ENCODE measurements around the gene KDF1.
"Not testable (repeated sequence)": the region's sequence is repeated elsewhere in the genome, so short reads cannot be mapped to it uniquely, and the experiment has no call there.

The KDF1 gene

DNA sequence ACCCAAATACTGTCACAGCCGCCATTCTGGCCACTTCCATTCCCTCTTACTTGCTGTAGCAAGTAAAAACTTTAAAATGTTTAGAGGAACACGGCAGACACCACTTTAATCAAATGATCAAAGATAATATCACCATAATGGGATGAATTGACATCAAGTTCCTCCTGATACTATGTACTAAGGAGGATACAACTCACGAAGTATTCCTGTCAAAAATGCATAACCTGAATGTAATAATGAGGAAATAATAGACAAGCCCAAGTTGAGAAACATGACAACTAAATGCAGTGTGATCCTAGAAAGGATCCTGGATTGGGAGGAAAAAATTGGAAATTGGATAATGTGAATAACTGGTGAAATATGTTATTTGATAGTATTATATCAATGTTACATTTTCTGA is 3.9 kb downstream of the KDF1 start:
- DNase-seq (ENCODE audit: low read depth): no peak

DNA sequence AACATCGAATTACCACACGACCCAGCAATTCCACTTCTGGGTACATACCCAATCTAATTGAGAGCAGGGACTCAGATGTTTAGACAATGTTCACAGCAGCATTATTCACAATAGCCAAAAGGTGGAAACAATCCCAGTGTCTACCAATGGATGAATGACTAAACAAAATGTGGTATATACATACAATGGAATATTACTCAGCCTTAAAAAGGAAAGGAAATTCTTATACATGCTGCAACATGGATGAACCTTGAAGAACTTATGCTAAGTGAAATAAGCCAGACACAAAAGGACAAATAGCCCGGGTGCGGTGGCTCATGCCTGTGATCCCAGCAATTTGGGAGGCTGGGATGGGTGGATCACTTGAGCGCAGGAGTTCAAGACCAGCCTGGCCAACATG is 6.9 kb downstream of the KDF1 start:
- DNase-seq (ENCODE audit: low read depth): no peak

GRCh38 chr1:26951821-26952497 is 8.3 kb downstream of the KDF1 start:
- DNase-seq (ENCODE audit: low read depth): no peak

DNA sequence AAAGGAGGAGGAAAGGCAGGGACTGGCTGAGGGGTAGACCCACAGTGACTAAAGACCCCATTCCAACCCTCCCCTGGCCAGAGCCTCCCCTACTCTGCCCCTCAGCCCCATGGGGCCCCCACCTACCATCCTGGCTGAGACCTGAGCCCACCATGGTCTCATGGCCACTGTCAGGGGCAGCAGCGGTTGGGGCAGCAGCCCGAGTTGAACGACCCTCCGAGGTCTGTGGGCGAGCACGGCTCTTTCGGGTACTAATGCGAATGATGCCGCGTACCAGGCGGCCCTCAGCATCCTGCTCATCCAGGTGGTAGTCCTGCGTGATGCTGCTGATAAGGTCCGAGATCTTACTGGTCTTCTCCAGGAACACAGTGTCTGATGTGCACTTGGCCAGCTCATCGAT is 9.1 kb downstream of the KDF1 start:
- DNase-seq (ENCODE audit: low read depth): no peak

GRCh38 chr1:26950602-26951001 is 9.7 kb downstream of the KDF1 start:
- DNase-seq (ENCODE audit: low read depth): no peak

DNA sequence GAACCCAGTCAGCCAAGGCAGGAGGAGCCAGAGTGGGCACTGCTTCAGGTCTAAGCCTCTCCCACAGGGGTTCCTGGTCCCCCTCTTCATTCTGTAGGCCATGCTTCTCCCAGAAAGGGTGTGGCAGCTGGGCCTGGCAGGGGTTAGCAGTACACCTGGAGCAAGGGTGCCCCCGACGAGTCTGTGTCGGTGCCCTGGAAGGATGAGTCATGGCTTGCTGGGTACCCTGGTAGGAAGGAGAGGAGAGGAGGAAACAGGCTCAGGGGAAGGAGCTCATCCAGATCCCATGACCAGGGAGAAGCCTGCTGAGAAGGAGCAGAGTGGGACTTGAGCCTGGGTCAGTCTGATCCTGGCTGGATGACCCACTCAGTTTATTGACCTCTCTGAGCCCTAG is 10.3 kb downstream of the KDF1 start:
- no peak for DNase-seq (ENCODE audit: low read depth)

DNA sequence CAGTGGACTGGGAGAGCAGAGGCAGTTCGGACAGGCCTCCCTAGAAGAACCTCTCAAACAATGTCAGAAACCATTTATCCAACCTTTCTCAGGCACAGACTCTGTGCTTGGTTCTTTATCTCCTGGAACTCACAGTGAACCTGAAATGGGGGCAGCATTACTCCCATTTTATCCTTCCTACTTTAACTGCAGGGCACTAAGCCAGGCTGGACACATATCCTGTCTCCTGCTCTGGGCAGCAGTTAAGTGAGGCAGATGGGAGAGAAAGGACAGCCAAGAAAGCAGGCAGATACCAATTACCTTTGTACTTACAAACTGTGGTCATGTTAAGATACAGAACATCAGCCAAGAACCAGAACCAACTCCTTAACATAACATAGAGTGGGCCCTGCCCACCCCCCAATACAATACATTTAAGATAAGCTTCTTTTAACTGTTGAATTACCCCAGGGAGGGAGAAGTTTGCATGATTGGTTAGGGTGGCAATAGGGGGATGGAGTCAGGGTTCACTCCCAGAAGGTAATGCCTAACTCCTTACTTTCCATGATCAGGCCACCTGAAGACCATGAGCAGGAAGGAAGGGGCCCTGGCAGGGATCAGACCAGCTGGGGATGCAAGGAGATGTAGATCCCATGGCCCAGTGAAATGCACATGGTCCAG is 10.9 kb downstream of the KDF1 start:
- no peak for DNase-seq (ENCODE audit: low read depth)

DNA sequence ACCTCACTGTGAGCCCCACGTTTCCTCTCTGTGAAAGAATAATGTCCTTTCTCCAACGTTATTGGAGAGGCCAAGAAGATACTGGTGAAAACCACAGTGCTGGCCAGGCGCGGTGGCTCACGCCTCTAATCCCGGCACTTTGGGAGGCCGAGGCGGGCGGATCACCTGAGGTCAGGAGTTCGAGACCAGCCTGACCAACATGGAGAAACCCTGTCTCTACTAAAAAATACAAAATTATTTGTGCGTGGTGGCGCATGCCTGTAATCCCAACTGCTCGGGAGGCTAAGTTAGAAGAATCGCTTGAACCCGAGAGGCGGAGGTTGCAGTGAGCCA is 11.6 kb downstream of the KDF1 start:
- DNase-seq (ENCODE audit: low read depth): not testable (repeated sequence)

GRCh38 chr1:26946270-26946669 is 14.0 kb downstream of the KDF1 start:
- no peak for DNase-seq (ENCODE audit: low read depth)

DNA sequence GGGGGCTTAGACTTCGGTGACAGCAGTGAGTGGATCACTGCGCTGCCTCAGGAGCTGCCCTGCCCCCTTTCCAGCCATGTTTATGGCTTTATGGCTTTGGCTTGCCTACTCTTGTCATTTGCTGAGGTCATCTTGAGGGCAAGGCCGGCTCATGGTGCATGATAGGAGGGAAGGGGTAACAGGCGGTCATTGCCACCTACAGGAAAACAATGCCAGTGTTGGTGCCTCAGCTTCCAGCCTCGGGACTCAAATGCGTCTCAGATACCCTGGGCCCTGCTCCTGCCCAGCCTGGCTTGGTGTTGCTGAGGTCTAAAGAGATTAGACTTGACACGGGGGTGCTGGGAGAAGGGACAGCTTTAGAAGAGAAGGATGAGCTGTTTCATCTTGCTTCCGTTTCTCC is 14.5 kb downstream of the KDF1 start:
- no peak for DNase-seq (ENCODE audit: low read depth)

DNA sequence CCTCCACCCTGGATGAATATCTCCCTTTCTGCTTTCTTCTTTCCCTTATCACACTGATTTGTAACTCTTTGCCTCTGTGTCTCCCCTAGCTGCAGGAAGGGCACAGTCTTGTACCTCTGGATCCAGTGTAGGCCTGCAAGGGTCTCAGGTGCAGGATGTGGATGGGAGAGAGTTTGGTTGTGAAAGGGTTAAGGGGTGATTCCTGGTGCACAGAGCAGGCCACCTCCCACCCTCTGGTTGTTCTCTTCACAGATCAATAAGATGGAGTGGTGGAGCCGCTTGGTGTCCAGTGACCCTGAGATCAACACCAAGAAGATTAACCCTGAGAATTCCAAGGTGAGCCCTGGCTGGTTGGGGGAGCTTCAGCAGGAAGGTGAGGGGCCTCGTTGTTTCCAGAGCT is 15.1 kb downstream of the KDF1 start:
- DNase-seq (ENCODE audit: low read depth): no peak

- no peak for DNase-seq (ENCODE audit: low read depth)
These were observed 17.6 kb downstream of the KDF1 start for GRCh38 chr1:26942656-26943055.

GRCh38 chr1:26941311-26941710 is 19.0 kb downstream of the KDF1 start:
- no peak for DNase-seq (ENCODE audit: low read depth)

- no peak for DNase-seq (ENCODE audit: low read depth)
These were observed 21.6 kb downstream of the KDF1 start for GRCh38 chr1:26938659-26939025.

DNA sequence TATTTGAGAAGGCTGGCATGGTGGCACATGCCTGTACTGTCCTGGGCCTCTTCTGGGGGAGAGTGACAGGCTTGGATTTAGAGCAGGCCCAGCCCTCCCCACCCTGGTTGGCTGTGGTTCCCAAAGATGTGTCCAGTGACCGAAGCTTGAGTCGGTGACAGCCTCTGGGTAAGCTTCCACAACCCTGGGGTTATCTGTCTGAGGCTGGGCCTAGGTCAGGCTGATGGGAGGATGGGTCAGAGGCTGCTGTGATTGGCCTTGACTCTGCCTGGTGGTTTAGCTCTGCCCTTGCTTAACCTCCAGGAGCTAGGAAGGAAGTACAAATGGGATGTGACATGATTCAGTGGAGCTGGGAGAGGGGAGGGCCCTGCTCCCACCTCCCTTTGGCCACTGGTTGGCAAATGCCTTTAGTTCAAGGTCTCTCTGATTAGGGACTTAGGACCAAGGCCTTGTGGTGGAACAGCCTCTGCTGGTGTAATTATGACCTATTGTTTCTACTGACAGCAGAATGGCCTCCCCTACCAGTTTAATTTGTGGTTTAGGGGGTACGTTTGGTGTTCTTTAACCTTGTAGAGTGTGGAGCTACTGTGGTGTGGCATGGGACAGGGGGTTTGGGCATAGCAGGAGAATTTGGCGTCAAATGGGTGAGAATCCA is 22.1 kb downstream of the KDF1 start:
- DNase-seq (ENCODE audit: low read depth): no peak

DNA sequence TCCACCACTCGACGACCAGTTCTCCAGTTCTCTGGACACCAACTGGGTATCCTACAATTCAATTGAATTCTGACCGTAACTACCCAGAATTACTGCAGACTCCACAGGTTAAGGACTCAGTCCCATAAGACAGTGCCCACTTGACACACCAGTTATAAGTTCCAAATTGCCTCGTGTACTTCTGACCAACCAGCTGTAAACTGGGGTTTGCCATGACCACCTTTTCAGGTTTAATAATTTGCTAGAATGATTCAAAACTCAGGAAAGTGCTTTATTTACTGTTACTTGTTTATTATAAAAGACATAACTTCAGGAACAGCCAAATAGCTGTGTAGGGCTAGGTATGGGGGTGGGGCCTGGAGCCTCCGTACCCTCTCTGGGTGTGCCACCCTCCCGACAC is 23.4 kb downstream of the KDF1 start:
- no peak for DNase-seq (ENCODE audit: low read depth)

DNA sequence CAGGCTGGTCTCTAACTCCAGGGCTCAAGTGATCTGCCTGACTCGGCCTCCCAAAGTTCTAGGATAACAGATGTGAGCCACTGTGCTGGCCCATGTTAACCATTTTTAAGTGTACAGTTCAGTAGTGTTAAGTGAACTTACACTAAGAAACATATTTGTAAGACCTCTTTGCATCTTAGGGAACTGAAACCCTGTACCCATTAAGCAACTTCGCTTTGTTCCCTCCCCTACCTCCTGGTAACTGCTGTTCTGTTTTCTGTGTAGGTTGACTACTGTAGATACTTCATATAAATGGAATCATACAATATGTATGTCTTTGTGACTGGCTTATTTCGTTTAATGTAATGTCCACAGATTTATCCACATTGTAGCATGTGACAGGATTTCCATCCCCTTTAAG is 27.7 kb downstream of the KDF1 start:
- DNase-seq (ENCODE audit: low read depth): no peak

- DNase-seq (ENCODE audit: low read depth): peak; percentile 79
These were observed 36.6 kb downstream of the KDF1 start for GRCh38 chr1:26923711-26924110.

- no peak for DNase-seq (ENCODE audit: low read depth)
These were observed 37.4 kb downstream of the KDF1 start for GRCh38 chr1:26922901-26923300.

DNA sequence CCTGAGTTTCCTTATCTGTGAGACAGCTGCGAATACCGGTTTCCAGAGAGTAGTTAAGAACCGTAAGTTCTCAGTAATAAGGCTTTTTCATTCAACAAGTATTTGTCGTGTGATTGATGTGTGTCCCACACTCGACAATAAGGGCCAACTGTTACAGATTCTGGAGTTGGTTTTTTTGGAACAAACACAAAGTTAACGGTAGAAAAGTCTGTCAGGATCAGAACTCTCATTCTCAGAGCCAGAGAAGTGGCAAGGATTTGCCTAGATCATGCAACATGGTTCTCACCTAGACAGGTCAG is 37.9 kb downstream of the KDF1 start:
- no peak for DNase-seq (ENCODE audit: low read depth)

GRCh38 chr1:26921540-26922430 is 38.5 kb downstream of the KDF1 start, which contains the start of gene NUDC:
Gene NUDC, plus strand, starts transcription at chr1:26921743. Its CDS starts 106 bp downstream, at chr1:26921849.
- DNase-seq (ENCODE audit: low read depth): peak; percentile 98

DNA sequence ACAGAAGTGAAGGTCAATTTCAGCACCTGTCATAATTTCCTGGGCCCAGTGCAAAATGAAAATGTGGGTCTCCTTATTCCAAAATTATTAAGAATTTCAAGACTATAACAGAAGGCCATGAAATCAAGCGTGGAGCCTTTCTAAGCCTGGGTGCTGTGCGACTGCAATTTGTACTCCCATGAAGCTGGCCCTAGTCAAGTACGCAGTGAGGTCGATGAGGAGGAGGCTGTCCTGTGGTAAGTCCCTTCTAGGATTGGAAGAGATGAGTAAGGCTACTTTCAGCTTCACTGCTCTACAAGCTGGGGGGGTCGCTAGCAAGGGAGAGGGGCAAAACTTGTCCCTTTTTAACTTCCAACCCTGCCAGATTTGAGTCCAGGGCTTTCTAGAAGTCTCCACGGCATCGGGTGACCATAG is 39.1 kb downstream of the KDF1 start:
- no peak for DNase-seq (ENCODE audit: low read depth)
